CD8-positive, alpha-beta memory T cell (primary cell): ENCODE data around the gene ECHS1. TPM values are rescaled to one million over a fixed set of nuclear protein-coding genes. Genes with fewer than 3 reads are reported as not detected.

Source experiments
- CTCF ChIA-PET: fragments of 350-600 bp; sonication (Branson Sonifier 250); formaldehyde crosslinking; loops from one replicate; lab custom pipeline; 2021; ENCODE audit warnings: antibody characterized with exemption; lab: Charles Lee
- POLR2A ChIA-PET: fragments of 350-600 bp; sonication (Branson Sonifier 250); formaldehyde crosslinking; loops from one replicate; lab custom pipeline; 2021; ENCODE audit warnings: antibody characterized with exemption; lab: Charles Lee
- DNase-seq, 5 donors: peaks; one replicate each; pipeline versions ENCODE4 v3.0.0 to v3.0.0-alpha.2; 2020 to 2022; ENCODE audit warnings: mixed read lengths in 1 of 5
- H3K27ac ChIP-seq: one replicate; pipeline ENCODE4 v1.7.0; 2013; ENCODE audit warnings: low read depth, mild to moderate bottlenecking, low read length, moderate library complexity
- H3K27me3 ChIP-seq: 2 replicates; pipeline ENCODE4 v1.7.0; 2013; ENCODE audit warnings: low read length, mild to moderate bottlenecking; ENCODE audit not compliant: insufficient read depth, poor library complexity, severe bottlenecking
- H3K36me3 ChIP-seq: 2 replicates; pipeline ENCODE4 v1.7.0; 2013; ENCODE audit warnings: mild to moderate bottlenecking, low read length, moderate library complexity; ENCODE audit not compliant: insufficient read depth
- H3K4me1 ChIP-seq: 2 replicates; pipeline ENCODE4 v1.7.0; 2013; ENCODE audit warnings: mild to moderate bottlenecking, low read length, moderate library complexity; ENCODE audit not compliant: insufficient read depth
- H3K4me3 ChIP-seq: 2 replicates; pipeline ENCODE4 v1.7.0; 2013; ENCODE audit warnings: mild to moderate bottlenecking, low read length
- H3K9me3 ChIP-seq: 2 replicates; pipeline ENCODE4 v1.7.0; 2013; ENCODE audit warnings: mild to moderate bottlenecking, low read length
- H3K27ac Mint-ChIP-seq, 8 donors: one replicate each; pipeline ENCODE4 v1.8.0; 2020 to 2021; ENCODE audit warnings: mixed read lengths in 8 of 8, mild to moderate bottlenecking in 6 of 8, inconsistent platforms in 3 of 8, moderate library complexity in 3 of 8
- H3K27me3 Mint-ChIP-seq, 2 donors: one replicate each; pipeline ENCODE4 v1.8.0; 2020 to 2021; ENCODE audit warnings: mixed read lengths in 2 of 2, mild to moderate bottlenecking in 1 of 2, moderate library complexity in 1 of 2
- H3K36me3 Mint-ChIP-seq, 3 donors: one replicate each; pipeline ENCODE4 v1.8.0; 2020 to 2021; ENCODE audit warnings: mixed read lengths in 3 of 3, inconsistent platforms in 1 of 3, mild to moderate bottlenecking in 1 of 3
- H3K4me1 Mint-ChIP-seq, 3 donors: one replicate each; pipeline ENCODE4 v1.8.0; 2020 to 2021; ENCODE audit warnings: mixed read lengths in 3 of 3, inconsistent platforms in 1 of 3, mild to moderate bottlenecking in 1 of 3
- H3K4me3 Mint-ChIP-seq, 7 donors: one replicate each; pipeline ENCODE4 v1.8.0; 2020 to 2021; ENCODE audit warnings: mixed read lengths in 7 of 7, mild to moderate bottlenecking in 6 of 7, moderate library complexity in 4 of 7, inconsistent platforms in 2 of 7
- H3K9me3 Mint-ChIP-seq, 5 donors: one replicate each; pipeline ENCODE4 v1.8.0; 2020 to 2022; ENCODE audit warnings: mixed read lengths in 5 of 5, mild to moderate bottlenecking in 3 of 5, moderate library complexity in 2 of 5, inconsistent platforms in 1 of 5
- polyA plus RNA-seq: library from polyadenylated mRNA; unstranded; fragments of 300-500 nt; fragmentation: Illumina TruSeq; gene quantifications from one replicate; pipeline ENCODE4 v1.2.3, GENCODE V29; 2021
- total RNA-seq, 2 experiments: library from RNA; stranded (reverse); gene quantifications; one replicate each; pipeline ENCODE4 v1.2.3, GENCODE V29; 2021

The ECHS1 gene
- total RNA-seq (10 to 100 TPM; 74.7 to 76.3 TPM), polyA plus RNA-seq (103 TPM)

DNA sequence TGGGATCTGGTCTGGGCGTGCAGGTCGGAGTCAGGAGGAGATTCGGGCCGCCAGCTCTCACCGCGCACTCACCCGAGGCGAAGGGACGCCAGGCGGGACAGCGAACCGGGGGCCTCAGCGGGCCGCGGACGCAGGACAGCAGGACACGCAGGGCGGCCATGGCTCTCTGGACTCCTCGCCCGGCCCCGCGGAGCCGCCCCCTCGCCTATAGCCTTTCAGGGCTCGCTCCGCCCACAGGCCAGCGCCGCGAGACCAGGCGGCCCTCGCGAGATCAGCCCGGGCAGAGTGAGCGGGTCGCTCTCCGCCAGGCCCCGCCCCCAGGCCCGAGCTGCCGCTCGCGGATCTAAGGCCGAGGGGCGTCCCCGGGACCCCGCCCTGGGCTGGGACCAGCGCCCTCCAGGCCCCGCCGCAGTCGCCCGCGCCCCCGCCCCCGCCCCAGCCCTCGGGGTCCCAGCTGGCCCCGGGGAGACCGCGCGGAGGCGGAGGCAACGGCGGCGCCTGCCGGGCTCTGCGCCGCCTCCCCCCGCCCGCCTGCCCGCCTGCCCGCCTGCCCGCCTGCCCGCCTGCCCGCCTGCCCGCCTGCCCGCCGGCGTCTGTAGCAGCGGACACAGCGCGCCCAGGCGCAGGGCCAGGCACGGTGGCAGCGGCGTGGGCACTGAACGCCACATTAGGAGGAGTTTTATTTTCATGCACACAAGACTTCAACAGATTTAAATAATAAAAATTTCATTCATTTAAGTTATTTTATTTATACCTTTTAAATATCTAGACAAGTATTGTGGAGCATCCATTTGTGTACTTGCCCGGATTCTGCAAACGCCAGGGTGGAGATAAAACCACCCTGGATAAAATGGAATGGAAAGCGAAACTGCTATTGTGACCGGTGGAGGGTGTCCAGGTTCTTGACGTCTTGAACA is at the start of gene ECHS1:
ECHS1 (minus strand) TSS at position 181 of the 917 bp plus-strand sequence; CDS start at position 160, 21 bp downstream.
- peak within 1 kb of the TSS; percentile 71 to 90 (median 84) for H3K4me3 Mint-ChIP-seq
- H3K9me3 Mint-ChIP-seq = no peaks in the 10 kb centered on the region
- POLR2A ChIA-PET = interaction anchor here (0.6 to 1.0 kb wide), 2 partner anchors 17 to 56 kb away, joined by 5 to 8 read pairs; no protein-coding TSS in a partner anchor

DNA sequence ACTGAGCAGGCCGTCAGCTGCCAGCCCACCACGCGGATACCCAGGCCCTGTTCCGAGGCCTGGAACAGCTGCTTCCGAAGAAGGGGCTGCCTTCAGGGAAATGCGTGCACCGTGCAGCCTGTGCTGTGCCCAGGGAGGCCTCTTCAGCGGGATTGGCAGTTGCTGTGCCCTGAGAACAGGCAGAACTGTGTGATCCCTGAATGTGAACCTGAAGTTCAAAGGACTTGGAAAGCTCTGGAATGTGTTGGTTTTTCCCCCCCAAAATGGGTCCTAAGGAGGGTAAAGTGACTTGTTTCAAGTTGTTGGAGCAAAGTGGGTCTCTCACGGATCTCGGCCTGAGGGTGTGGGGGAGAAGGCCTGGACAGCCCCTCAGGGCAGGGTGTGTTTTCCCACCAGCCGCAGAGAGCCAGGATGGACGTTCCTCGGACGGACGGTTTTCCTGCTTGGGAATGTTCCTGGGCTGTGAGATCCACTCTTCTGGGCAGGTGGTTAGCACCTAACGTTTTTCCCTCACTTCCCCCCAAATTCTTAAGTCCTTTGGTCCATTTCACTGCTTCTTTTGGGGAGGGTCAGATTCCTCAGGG is 49.2 kb upstream of the ECHS1 start:
- Mint-ChIP-seq H3K9me3 (no peaks in the 10 kb centered on the region), H3K27ac (no peak overlapping the region), H3K4me1 (peaks cover 0 to 7% (median 2%) of the 10 kb centered on the region in 3 donors), H3K4me3 (peak overlapping the region in 2 of 7 donors; percentile 23 to 49), H3K27me3 (no peaks in the 10 kb centered on the region), H3K36me3 (peaks cover 0 to 22% (median 2%) of the 10 kb centered on the region in 3 donors)
- Histone ChIP-seq H3K27me3 (no peaks in the 10 kb centered on the region), H3K9me3 (no peaks in the 10 kb centered on the region), H3K4me1 (no peaks in the 10 kb centered on the region), H3K27ac (no peak overlapping the region), H3K4me3 (no peak overlapping the region), H3K36me3 (no peaks in the 10 kb centered on the region)
- ChIA-PET CTCF (no interaction called here), POLR2A (no interaction called here)
- no peak for DNase-seq

More for the DNA sequence above, at the start of gene ECHS1:
- H3K36me3 Mint-ChIP-seq = peaks cover 0 to 26% (median 1%) of the 10 kb centered on the region in 3 donors
- H3K4me3 ChIP-seq = peak within 1 kb of the TSS; percentile 22
- no peaks in the 10 kb centered on the region for H3K9me3 ChIP-seq
- peak; percentile 88 to 95 (median 92) for DNase-seq
- peak within 1 kb of the TSS; percentile 24 for H3K27ac ChIP-seq
- peaks cover 11% of the 10 kb centered on the region for H3K4me1 ChIP-seq
- peak within 1 kb of the TSS in 6 of 8 donors; percentile 26 to 86 (median 54) for H3K27ac Mint-ChIP-seq
- peaks cover 7% of the 10 kb centered on the region for H3K36me3 ChIP-seq
- CTCF ChIA-PET = no interaction called here
- peaks cover 5 to 23% (median 8%) of the 10 kb centered on the region in 3 donors for H3K4me1 Mint-ChIP-seq
- no peaks in the 10 kb centered on the region for H3K27me3 ChIP-seq
- H3K27me3 Mint-ChIP-seq = peaks cover 0 to 1% of the 10 kb centered on the region in 2 donors

DNA sequence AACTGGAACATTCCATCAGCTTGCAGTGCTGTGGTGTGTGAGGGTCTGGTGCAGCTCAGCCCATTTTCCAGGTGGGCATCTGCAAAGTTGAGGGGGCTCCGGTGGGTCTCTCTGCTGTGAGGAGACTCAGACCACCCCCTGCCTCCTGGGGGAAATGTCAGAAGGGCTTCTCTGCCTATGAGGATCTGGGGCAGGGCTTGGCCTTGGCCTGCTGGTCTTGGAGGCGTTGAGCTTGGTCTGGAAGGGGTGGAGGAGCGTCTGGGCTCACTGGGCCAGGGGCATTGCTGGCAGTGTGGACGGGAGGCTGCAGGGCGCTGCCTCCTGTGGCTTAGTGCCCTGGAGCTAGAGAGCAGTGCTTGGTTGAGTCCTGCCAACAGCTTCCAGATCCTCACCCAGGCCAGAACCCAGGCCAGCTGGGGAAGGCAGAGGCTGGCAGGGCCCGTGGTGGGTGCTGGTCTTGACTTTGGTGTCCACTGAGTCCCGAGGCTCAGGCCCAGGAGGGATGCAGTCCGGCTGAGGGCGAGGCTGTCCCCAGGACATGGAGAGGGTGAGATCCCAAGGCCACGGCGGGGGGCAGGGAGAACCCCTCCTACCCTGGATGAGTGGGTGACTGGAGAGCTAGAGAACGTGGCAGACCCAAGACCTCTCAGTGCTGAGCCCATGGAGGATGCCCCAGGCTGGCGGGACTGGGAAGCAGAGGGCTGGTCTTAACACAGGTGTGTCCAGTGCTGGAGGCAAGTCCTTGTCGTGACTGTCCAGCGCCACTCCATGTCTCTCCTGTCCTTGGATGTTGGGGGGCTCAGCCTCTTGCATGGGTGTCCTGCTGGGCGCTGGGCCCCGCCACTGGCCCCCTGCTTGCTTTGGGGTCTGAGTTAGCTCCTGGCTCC is 48.4 kb upstream of the ECHS1 start:
- H3K27me3 ChIP-seq = no peaks in the 10 kb centered on the region
- H3K4me3 ChIP-seq = no peak overlapping the region
- Mint-ChIP-seq H3K27me3 (no peaks in the 10 kb centered on the region), H3K9me3 (no peaks in the 10 kb centered on the region), H3K4me3 (peak overlapping the region in 2 of 7 donors; percentile 11 to 46), H3K36me3 (peaks cover 0 to 22% (median 2%) of the 10 kb centered on the region in 3 donors), H3K4me1 (peaks cover 0 to 7% (median 2%) of the 10 kb centered on the region in 3 donors), H3K27ac (no peak overlapping the region)
- H3K36me3 ChIP-seq = no peaks in the 10 kb centered on the region
- POLR2A ChIA-PET = no interaction called here
- no peaks in the 10 kb centered on the region for H3K4me1 ChIP-seq
- CTCF ChIA-PET = no interaction called here
- H3K9me3 ChIP-seq = no peaks in the 10 kb centered on the region
- no peak for DNase-seq
- no peak overlapping the region for H3K27ac ChIP-seq

DNA sequence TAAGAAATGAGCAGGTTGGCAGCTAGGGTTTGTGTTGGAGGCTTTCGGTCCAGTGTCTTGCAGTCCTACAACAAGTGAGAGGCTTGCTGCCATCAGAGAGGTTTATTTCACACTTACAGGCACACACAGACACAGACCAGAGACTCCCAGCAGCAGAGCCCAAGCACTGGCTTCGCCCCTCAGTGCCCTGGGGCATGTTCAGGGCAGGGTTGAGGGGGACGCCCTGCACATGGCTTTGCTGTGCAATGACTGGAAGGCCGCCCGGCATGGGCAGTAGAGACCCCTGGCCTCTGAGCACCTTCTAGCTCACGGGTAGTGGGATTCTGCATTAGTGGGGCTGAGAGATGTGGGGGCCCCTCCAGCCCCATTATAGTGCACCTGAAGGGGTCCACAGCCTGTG is 47.4 kb upstream of the ECHS1 start:
- no peaks in the 10 kb centered on the region for H3K36me3 ChIP-seq
- DNase-seq = no peak
- ChIA-PET CTCF (no interaction called here), POLR2A (no interaction called here)
- H3K4me1 ChIP-seq = no peaks in the 10 kb centered on the region
- H3K27ac ChIP-seq = no peak overlapping the region
- peaks cover 0 to 1% (median 0%) of the 10 kb centered on the region in 5 donors for H3K9me3 Mint-ChIP-seq
- H3K27me3 ChIP-seq = no peaks in the 10 kb centered on the region
- H3K4me1 Mint-ChIP-seq = peaks cover 1 to 8% (median 4%) of the 10 kb centered on the region in 3 donors
- no peaks in the 10 kb centered on the region for H3K27me3 Mint-ChIP-seq
- H3K36me3 Mint-ChIP-seq = peaks cover 5 to 28% (median 7%) of the 10 kb centered on the region in 3 donors
- H3K4me3 ChIP-seq = no peak overlapping the region
- no peak overlapping the region for H3K4me3 Mint-ChIP-seq
- H3K27ac Mint-ChIP-seq = no peak overlapping the region
- H3K9me3 ChIP-seq = no peaks in the 10 kb centered on the region

DNA sequence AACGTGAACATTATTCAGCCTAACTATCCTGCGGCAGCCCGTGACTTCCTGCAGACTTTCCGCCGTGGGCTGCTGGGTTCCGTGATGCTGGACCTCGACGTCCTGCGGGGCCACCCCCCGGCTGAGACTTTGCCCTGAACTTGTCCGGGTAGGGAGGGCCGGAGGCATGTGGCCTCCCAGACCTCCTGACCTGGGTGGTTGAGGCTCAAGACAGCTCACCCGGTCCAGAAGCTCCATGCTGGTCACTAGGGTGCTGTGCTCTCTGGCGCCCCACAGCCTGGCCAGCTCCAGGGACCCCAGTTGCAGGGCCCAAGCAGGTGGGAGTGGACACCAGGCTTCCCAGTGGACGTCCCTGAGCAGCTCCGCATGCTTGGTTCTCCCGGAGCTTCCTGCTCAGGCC is 46.9 kb upstream of the ECHS1 start:
- Histone ChIP-seq H3K36me3 (no peaks in the 10 kb centered on the region), H3K9me3 (no peaks in the 10 kb centered on the region), H3K27me3 (no peaks in the 10 kb centered on the region), H3K27ac (no peak overlapping the region), H3K4me3 (no peak overlapping the region), H3K4me1 (no peaks in the 10 kb centered on the region)
- Mint-ChIP-seq H3K4me3 (no peak overlapping the region), H3K27me3 (no peaks in the 10 kb centered on the region), H3K9me3 (peaks cover 0 to 1% (median 0%) of the 10 kb centered on the region in 5 donors), H3K27ac (no peak overlapping the region), H3K36me3 (peaks cover 9 to 33% (median 12%) of the 10 kb centered on the region in 3 donors), H3K4me1 (peaks cover 4 to 12% (median 6%) of the 10 kb centered on the region in 3 donors)
- ChIA-PET CTCF (no interaction called here), POLR2A (no interaction called here)
- peak in 1 of 5 donors; percentile 29 for DNase-seq

DNA sequence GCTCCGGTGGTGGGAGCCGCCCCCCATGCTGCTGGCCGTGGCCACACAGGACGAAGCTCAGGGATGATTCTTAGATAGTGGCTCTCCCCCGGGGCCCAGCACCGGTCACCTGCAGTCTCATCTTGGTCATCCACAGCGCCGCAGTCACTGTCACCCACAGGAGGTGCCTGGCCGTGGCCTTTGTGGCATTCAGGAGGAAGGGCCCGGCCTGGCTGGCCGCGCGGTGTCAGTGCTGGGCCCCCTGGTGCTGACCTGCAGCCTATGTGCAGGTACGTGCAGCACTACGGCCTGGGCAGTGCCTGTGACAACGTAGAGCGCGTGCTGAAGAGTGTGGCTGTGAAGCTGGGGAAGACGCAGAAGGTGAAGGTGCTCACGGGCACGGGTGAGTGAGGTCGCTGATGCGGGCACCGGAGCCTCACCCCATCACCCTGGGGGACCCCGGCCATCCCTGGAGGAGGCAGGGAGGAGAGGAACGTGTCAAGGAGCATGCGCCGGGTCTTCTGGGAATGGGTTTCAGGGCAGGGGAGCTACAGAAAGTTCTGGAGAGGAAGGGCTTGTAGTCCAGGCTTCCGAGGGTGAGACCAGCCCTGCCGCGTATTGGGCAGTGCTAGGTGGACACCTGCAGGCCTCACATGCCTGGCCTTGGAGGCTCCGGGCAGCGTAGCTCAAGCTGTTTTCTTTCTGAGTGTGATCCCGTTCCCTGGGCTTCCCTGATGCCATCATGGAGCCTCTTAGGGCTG is 46.2 kb upstream of the ECHS1 start:
- H3K27ac Mint-ChIP-seq = peak overlapping the region in 1 of 8 donors; percentile 37
- Histone ChIP-seq H3K27ac (no peak overlapping the region), H3K4me3 (no peak overlapping the region), H3K36me3 (no peaks in the 10 kb centered on the region), H3K4me1 (no peaks in the 10 kb centered on the region), H3K9me3 (no peaks in the 10 kb centered on the region), H3K27me3 (no peaks in the 10 kb centered on the region)
- H3K36me3 Mint-ChIP-seq = peaks cover 9 to 36% (median 12%) of the 10 kb centered on the region in 3 donors
- peaks cover 4 to 12% (median 6%) of the 10 kb centered on the region in 3 donors for H3K4me1 Mint-ChIP-seq
- ChIA-PET CTCF (no interaction called here), POLR2A (no interaction called here)
- H3K27me3 Mint-ChIP-seq = no peaks in the 10 kb centered on the region
- H3K4me3 Mint-ChIP-seq = no peak overlapping the region
- peak in 1 of 5 donors; percentile 37 for DNase-seq
- H3K9me3 Mint-ChIP-seq = peaks cover 0 to 1% (median 0%) of the 10 kb centered on the region in 5 donors

DNA sequence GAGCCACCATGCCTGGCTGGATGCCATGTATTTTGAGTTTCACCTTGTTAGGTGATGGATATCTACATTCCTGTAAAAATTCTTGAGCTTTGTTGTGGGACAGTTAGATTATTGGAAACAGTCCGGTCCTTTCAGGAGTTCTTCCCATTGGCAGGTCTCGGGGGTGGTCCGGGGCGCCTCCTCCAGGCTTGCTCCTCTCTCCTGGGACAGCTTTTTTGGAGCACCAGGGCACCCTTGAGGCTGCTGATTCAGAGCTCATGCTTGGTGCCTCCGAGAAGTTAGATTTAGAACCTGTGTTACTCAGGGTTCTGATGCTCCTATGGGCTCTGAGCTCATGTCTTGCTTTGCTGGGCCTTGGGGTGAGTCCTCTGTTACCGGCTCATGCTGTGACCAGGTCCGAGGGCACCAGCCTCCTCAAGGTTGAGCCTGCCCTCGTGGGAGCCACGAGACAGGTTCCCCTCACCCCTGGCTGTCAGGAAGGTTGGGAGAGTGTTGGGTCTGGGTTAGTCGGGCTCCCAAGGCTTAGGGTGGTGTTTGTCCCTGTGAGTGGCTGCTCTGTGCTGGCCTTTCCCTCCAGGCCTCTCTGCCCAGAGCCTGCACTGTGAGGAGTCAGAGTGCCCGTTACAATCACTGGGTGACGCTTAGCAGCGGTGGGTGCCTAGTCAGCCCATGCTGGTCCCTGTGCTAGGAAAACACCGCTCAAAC is 45.3 kb upstream of the ECHS1 start:
- no peaks in the 10 kb centered on the region for H3K27me3 Mint-ChIP-seq
- no peak for DNase-seq
- no peak overlapping the region for H3K27ac Mint-ChIP-seq
- Histone ChIP-seq H3K27ac (no peak overlapping the region), H3K4me1 (no peaks in the 10 kb centered on the region), H3K9me3 (no peaks in the 10 kb centered on the region), H3K4me3 (no peak overlapping the region), H3K27me3 (no peaks in the 10 kb centered on the region), H3K36me3 (no peaks in the 10 kb centered on the region)
- peaks cover 0 to 2% (median 0%) of the 10 kb centered on the region in 5 donors for H3K9me3 Mint-ChIP-seq
- peaks cover 2 to 10% (median 6%) of the 10 kb centered on the region in 3 donors for H3K4me1 Mint-ChIP-seq
- H3K4me3 Mint-ChIP-seq = no peak overlapping the region
- H3K36me3 Mint-ChIP-seq = peaks cover 12 to 38% (median 14%) of the 10 kb centered on the region in 3 donors
- ChIA-PET CTCF (no interaction called here), POLR2A (no interaction called here)
